Liver (tissue), 9 donors: Measurements from ENCODE around the gene POGZ. TPM values are rescaled to one million over a fixed set of nuclear protein-coding genes. Genes with fewer than 3 reads are reported as not detected.

ENCODE experiments used
- DNase-seq: peaks from one replicate; pipeline ENCODE4 v3.0.0-alpha.2; 2017; ENCODE audit warnings: low spot score
- H3K27ac ChIP-seq, 2 donors: one replicate each; pipeline ENCODE4 v1.7.0; 2013; ENCODE audit warnings: inconsistent platforms in 2 of 2, low read length in 2 of 2, control low read depth in 1 of 2, low read depth in 1 of 2, mild to moderate bottlenecking in 1 of 2
- H3K27me3 ChIP-seq, 4 donors: one replicate each; pipeline versions ENCODE4 v1.6.1 to v1.7.0; 2013; ENCODE audit warnings: low read length in 3 of 4, inconsistent platforms in 1 of 4, mild to moderate bottlenecking in 1 of 4, moderate library complexity in 1 of 4; ENCODE audit not compliant: control insufficient read depth in 4 of 4, insufficient read depth in 4 of 4
- H3K36me3 ChIP-seq, 4 donors: one replicate each; pipeline versions ENCODE4 v1.6.1 to v1.7.0; 2013; ENCODE audit warnings: low read length in 3 of 4, mild to moderate bottlenecking in 3 of 4, low read depth in 1 of 4, moderate library complexity in 1 of 4; ENCODE audit not compliant: control insufficient read depth in 4 of 4, insufficient read depth in 3 of 4
- H3K4me1 ChIP-seq, 4 donors: one replicate each; pipeline versions ENCODE4 v1.6.1 to v1.7.0; 2013; ENCODE audit warnings: low read length in 3 of 4, mild to moderate bottlenecking in 3 of 4, moderate library complexity in 1 of 4; ENCODE audit not compliant: control insufficient read depth in 4 of 4, insufficient read depth in 4 of 4
- H3K4me3 ChIP-seq, 3 donors: one replicate each; pipeline versions ENCODE4 v1.6.1 to v1.7.0; 2013; ENCODE audit warnings: low read length in 3 of 3, control low read depth in 1 of 3, low read depth in 1 of 3, mild to moderate bottlenecking in 1 of 3
- H3K9ac ChIP-seq, 2 donors: one replicate each; pipeline ENCODE4 v1.7.0; 2013; ENCODE audit warnings: low read length in 2 of 2, mild to moderate bottlenecking in 2 of 2, moderate library complexity in 2 of 2, control low read depth in 1 of 2, low read depth in 1 of 2
- H3K9me3 ChIP-seq, 4 donors: one replicate each; pipeline versions ENCODE4 v1.6.1 to v1.7.0; 2013; ENCODE audit warnings: low read length in 3 of 4; ENCODE audit not compliant: control insufficient read depth in 4 of 4
- CTCF ChIP-seq: fragments of 150-350 bp; IDR thresholded peaks from 2 replicates; pipeline ENCODE4 v1.5.1; 2017; ENCODE audit warnings: improper control_type of control experiment, low read depth, low read length; ENCODE audit not compliant: missing input control
- FOXA1 ChIP-seq: IDR thresholded peaks from 2 replicates; pipeline ENCODE4 v1.6.1; 2016; ENCODE audit warnings: antibody characterized with exemption
- GABPA ChIP-seq, 2 donors: IDR thresholded peaks in 1 of 2; conservative IDR thresholded peaks in 1 of 2; 2 replicates each; pipeline ENCODE4 v1.6.1; 2016; ENCODE audit warnings: antibody characterized with exemption in 2 of 2, mild to moderate bottlenecking in 1 of 2, moderate library complexity in 1 of 2
- HNF4A ChIP-seq, 2 donors: conservative IDR thresholded peaks; 2 replicates each; pipeline ENCODE4 v1.6.1; 2016; ENCODE audit warnings: antibody characterized with exemption in 2 of 2, mild to moderate bottlenecking in 2 of 2
- NR2F2 ChIP-seq: IDR thresholded peaks from 2 replicates; pipeline ENCODE4 v1.6.1; 2016; ENCODE audit warnings: antibody characterized with exemption
- REST ChIP-seq: IDR thresholded peaks from 2 replicates; pipeline ENCODE4 v1.6.1; 2016; ENCODE audit warnings: antibody characterized with exemption, mild to moderate bottlenecking
- SP1 ChIP-seq: IDR thresholded peaks from 2 replicates; pipeline ENCODE4 v1.6.1; 2018; ENCODE audit warnings: antibody characterized with exemption, mild to moderate bottlenecking
- TAF1 ChIP-seq: conservative IDR thresholded peaks from 2 replicates; pipeline ENCODE4 v1.6.1; 2016; ENCODE audit warnings: antibody characterized with exemption, mild to moderate bottlenecking
- YY1 ChIP-seq: IDR thresholded peaks from 2 replicates; pipeline ENCODE4 v1.6.1; 2016; ENCODE audit warnings: antibody characterized with exemption, mild to moderate bottlenecking
- ZBTB33 ChIP-seq: IDR thresholded peaks from 2 replicates; pipeline ENCODE4 v1.6.1; 2016; ENCODE audit warnings: antibody characterized with exemption
- WGBS: extraction: QIAGEN DNeasy Blood & Tissue Kit; methylation state at CpG from one replicate; pipeline ENCODE4 v1.1.7; 2013; 5-methylcytosine and 5-hydroxymethylcytosine counted together
- polyA plus RNA-seq, 2 donors: library from polyadenylated mRNA; stranded (reverse) in 1 of 2; unstranded in 1 of 2; fragments of 200-250 nt in 1 of 2; fragments of >200 nt in 1 of 2; fragmentation: Nextera tagmentation in 1 of 2; extraction: Ambion mirVana in 1 of 2; gene quantifications; one replicate each; pipeline versions ENCODE4 v1.2.1 to v1.2.3, GENCODE V29; 2013 to 2015
- total RNA-seq, 2 donors: library from RNA; depleted of rRNA; stranded (reverse); fragments of >200 nt; gene quantifications; one replicate each; pipeline ENCODE4 v1.2.3, GENCODE V29; 2014
- donor health status: healthy.
- donor health status: healthy.
- donor health status: healthy.
- donor health status: healthy.
- donor health status: healthy.

Gene POGZ
- total and polyA plus RNA-seq, 4 donors = 7.7 to 30.1 (median 17.3) TPM

- 88% methylated on average over 1 of the region's 1 CpG for WGBS
- Histone ChIP-seq H3K27ac (no peak overlapping the region), H3K36me3 (peaks cover 0 to 1% (median 0%) of the 10 kb centered on the region in 4 donors), H3K27me3 (no peaks in the 10 kb centered on the region), H3K9ac (no peak overlapping the region), H3K4me1 (no peaks in the 10 kb centered on the region), H3K4me3 (no peak overlapping the region), H3K9me3 (no peaks in the 10 kb centered on the region)
- no peak for DNase-seq
- TF ChIP-seq GABPA (IDR thresholded peaks at IDR 0.05 in 1 of 2, conservative IDR thresholded peaks at IDR 0.05 in 1 of 2) (no peak), HNF4A (conservative IDR thresholded peaks at IDR 0.05) (no peak), YY1 (no peak), SP1 (no peak)
Measured at GRCh38 chr1:151475175-151475574, 15.9 kb upstream of the POGZ start.

- DNase-seq = no peak
- Histone ChIP-seq H3K9ac (no peak overlapping the region), H3K4me1 (no peaks in the 10 kb centered on the region), H3K36me3 (peaks cover 0 to 1% (median 0%) of the 10 kb centered on the region in 4 donors), H3K27me3 (no peaks in the 10 kb centered on the region), H3K27ac (no peak overlapping the region), H3K9me3 (no peaks in the 10 kb centered on the region), H3K4me3 (no peak overlapping the region)
- WGBS = 97% methylated on average over 3 of the region's 3 CpGs
- TF ChIP-seq TAF1 (no peak), NR2F2 (no peak), FOXA1 (no peak), REST (no peak), CTCF (no peak), ZBTB33 (no peak)
Measured at GRCh38 chr1:151474745-151475144, 15.5 kb upstream of the POGZ start.
